ENCODE results near the gene RXYLT1.
"Not testable (repeated sequence)": the region's sequence is repeated elsewhere in the genome, so short reads cannot be mapped to it uniquely, and the experiment has no call there.

The RXYLT1 gene, protein sequence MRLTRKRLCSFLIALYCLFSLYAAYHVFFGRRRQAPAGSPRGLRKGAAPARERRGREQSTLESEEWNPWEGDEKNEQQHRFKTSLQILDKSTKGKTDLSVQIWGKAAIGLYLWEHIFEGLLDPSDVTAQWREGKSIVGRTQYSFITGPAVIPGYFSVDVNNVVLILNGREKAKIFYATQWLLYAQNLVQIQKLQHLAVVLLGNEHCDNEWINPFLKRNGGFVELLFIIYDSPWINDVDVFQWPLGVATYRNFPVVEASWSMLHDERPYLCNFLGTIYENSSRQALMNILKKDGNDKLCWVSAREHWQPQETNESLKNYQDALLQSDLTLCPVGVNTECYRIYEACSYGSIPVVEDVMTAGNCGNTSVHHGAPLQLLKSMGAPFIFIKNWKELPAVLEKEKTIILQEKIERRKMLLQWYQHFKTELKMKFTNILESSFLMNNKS

DNA sequence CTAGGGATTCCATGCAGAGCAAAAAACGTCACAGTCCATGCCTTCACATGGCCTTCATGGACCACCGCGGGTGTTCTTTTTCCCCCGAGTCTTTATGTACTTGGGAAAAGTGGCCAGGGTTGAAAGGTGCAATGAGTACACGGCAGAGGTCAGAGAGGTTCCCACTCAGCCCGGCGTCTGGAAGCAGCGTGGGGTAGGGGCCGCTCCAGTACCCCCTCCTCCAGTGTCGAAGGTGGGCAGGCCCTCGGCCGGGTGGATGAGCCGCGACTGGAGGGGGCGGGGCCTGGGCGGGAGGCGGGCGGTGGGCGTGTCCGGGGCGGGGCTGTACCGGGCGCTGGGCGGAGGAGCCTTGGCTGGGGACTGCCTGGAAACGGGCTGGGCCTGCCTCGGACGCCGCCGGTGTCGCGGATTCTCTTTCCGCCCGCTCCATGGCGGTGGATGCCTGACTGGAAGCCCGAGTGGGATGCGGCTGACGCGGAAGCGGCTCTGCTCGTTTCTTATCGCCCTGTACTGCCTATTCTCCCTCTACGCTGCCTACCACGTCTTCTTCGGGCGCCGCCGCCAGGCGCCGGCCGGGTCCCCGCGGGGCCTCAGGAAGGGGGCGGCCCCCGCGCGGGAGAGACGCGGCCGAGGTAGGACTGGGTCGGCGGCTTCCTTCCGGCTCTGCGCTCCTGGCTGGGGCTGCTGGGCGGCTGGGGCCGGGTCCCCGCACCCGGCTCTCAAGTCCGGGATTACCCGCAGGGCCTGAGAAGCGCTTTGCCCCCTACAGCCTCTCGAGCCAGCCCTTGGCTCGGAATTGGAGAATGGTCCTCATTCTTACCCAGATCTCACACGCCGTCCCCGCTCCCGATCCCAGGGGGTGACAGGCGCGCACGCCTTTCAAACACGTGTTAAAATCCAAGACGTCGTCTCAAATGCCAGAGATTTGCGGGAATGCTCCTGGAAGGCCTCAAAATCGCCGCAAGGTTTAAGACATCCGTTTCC, at the start of gene RXYLT1:
Gene RXYLT1 (plus strand): TSS at position 412 of the 984 bp plus-strand sequence. CDS start 52 bp downstream, at position 464.
- peak; percentile 74 for DNase-seq (ENCODE audit: low spot score)

- not testable (repeated sequence) for DNase-seq (ENCODE audit: low spot score)
Observed at GRCh38 chr12:63732779-63733178, 46.9 kb upstream of the RXYLT1 start.

- DNase-seq (ENCODE audit: low spot score) = not testable (repeated sequence)
Observed at GRCh38 chr12:63733585-63733984, 46.1 kb upstream of the RXYLT1 start.

- not testable (repeated sequence) for DNase-seq (ENCODE audit: low spot score)
Observed at GRCh38 chr12:63740551-63740950, 39.2 kb upstream of the RXYLT1 start.

GRCh38 chr12:63741431-63741830, 38.3 kb upstream of the RXYLT1 start:
- DNase-seq (ENCODE audit: low spot score) = not testable (repeated sequence)

DNA sequence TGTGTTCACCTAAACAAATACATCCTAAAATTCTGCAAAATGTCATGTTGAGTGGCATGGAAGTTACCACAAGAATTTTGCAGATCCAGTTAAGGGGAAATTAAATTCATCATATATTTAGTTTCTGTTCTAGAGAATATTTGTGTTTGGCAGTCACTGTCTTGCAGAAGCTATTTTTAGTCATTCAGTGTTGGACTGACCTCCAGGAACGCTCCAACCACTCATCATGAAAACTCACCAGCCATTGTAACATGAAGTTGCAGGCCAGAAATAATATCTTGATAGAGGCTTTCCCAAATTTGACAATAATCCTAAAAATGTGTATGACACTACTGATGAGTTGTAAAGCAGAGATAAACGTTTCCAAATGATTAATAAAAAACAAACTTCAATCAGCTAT, 35.6 kb upstream of the RXYLT1 start:
- not testable (repeated sequence) for DNase-seq (ENCODE audit: low spot score)

DNA sequence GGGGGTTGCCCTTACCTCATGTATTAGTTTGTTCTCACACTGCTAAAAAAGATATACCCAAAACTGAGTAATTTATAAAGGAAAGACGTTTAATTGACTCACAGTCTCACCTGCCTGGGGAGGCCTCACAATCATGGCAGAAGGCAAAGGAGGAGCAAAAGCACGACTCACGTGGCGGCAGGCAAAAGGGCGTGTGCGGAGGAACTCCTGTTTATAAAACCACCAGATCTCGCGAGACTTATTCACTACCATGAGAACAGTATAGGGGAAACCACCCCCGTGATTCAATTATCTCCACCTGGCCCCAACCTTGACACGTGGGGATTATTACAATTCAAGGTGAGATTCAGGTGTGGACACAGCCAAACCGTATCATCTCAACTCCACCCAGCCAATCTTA, 33.2 kb upstream of the RXYLT1 start:
- not testable (repeated sequence) for DNase-seq (ENCODE audit: low spot score)

DNA sequence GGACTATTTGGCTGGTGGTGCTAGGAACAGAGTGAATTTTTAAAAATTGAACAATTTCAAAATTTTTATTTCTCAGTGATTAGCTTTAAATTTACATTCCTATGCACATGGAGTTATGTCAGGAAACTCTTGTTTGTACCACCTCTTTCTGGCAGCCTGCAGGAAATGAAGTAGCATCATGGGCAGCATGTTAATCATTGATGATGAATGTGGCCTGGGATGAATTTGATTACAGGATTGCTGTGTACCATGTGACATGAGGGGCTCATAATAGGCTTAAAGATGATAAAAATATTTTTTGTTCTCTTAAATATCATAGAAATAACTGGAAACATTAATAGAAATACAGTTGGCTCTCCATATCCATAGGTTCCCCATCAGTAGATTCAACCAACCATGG, 32.6 kb upstream of the RXYLT1 start:
- DNase-seq (ENCODE audit: low spot score) = not testable (repeated sequence)

- no peak for DNase-seq (ENCODE audit: low spot score)
Observed at GRCh38 chr12:63747553-63747952, 32.2 kb upstream of the RXYLT1 start.

DNA sequence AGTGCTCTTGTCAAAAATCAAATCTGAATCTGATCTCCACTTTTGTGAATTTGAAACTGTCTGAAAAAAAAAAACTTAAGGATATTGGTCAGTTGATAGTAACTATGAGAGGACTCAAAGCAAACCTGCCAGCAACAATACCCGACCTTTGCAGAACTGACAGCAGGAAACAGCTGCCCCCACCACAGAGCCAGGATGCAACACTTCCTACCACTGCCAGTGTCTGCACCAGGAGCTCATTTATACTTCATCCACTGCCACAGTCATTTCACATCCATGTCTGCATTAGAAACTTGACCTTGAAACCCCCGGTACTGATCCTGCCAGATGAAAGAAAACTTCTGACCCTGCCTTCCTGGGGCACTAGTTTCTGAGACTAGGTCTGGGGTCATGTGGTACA, 27.4 kb upstream of the RXYLT1 start:
- no peak for DNase-seq (ENCODE audit: low spot score)

- DNase-seq (ENCODE audit: low spot score) = no peak
Observed at GRCh38 chr12:63752841-63753240, 26.9 kb upstream of the RXYLT1 start.

DNA sequence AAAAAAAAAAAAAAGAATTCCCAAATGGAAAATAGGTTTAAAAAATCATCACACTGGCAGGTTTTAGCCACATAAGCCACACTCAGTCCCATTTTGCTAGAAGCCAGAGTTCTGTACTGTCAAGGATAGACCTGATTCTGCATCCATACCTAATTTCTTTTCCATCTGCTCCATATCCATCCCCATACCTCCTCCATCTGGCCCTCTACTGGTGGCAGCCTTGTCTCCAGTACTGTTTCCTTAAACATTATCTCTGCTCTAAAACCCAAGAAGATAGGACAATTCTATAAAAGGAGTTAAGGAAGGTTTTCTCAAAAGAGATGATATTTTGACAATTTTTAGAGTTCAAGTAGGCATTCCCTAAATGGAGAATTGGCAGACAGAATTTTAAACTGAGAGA, 26.0 kb upstream of the RXYLT1 start:
- DNase-seq (ENCODE audit: low spot score) = no peak

DNA sequence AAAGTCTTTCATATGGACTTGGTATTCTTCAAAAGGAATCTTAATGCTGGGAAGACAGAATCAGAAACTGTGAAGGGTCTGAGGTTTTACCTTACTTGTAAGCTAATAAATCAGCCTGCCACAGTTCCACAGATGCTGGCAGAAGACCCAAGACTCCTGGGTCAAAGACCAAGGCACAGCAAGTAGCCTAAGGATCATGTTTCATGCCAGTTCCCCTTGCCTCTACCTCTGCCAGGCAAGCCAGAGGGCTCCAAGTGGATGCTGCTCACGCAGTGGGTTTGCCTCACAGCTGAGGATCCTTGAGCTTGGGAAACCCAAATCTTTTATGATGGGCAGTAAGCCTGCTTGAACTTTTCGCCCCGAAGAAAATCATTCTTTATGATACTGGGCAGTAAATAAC, 15.2 kb upstream of the RXYLT1 start:
- no peak for DNase-seq (ENCODE audit: low spot score)

- DNase-seq (ENCODE audit: low spot score) = no peak
Observed at GRCh38 chr12:63766498-63766897, 13.2 kb upstream of the RXYLT1 start.

- no peak for DNase-seq (ENCODE audit: low spot score)
Observed at GRCh38 chr12:63770375-63770774, 9.3 kb upstream of the RXYLT1 start.

GRCh38 chr12:63777340-63777739, 2.4 kb upstream of the RXYLT1 start:
- no peak for DNase-seq (ENCODE audit: low spot score)

DNA sequence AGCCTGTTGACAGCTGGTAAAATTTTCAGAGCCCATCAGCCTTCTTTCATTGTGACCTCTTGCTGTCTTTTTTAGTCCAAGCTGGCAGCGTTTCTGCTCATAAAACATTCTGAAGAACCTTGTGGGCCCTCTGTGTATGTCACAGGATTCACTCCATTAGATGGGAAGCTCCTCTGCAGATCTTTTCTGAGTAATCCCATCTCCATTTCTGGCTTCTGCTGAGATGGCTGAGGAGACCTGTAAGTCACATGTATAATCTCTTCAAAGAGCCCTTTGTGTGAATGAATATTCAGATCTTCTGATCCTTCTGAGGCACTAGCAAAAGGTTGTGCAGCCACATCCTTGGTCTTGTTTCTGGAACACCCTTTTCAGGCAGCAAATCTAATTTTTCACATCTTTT, 2.8 kb downstream of the RXYLT1 start:
- no peak for DNase-seq (ENCODE audit: low spot score)

- no peak for DNase-seq (ENCODE audit: low spot score)
Observed at GRCh38 chr12:63787306-63787705, 7.6 kb downstream of the RXYLT1 start.

DNA sequence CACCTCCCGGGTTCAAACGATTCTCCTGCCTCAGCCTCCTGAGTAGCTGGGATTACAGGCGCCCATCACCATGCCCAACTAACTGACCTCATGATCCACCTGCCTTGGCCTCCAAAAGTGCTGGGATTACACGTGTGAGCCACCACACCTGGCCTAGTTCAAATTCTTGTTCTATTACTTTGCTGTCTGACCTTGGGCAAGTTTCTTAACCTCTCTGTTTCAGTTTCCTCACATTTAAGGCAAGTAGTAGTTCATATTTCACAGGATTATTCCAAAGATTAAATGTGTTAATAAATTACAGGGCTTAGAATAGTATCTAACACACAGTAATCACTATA, 10.9 kb downstream of the RXYLT1 start:
- DNase-seq (ENCODE audit: low spot score) = no peak

DNA sequence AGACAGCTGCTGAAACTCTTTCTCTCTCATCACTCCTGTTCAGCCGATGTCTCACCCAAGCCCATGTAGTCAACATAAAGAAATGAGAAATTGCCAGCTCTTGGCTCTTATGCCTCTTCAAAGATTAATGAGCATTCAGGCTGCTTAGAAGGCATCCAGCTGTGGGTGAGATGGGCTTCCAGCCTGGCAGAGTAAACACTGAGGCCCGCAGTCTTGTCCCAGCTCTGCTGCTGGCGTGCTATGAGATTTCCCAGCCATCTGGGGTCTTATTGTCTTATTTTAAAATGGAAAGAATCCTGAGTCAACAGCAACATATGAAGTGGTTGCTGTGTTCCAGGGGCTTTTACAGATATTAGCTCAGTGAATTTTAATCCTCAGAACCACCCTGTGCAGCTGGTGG, 12.6 kb downstream of the RXYLT1 start:
- no peak for DNase-seq (ENCODE audit: low spot score)

- DNase-seq (ENCODE audit: low spot score) = no peak
Observed at GRCh38 chr12:63795032-63795687, 15.5 kb downstream of the RXYLT1 start.

- no peak for DNase-seq (ENCODE audit: low spot score)
Observed at GRCh38 chr12:63795944-63796343, 16.2 kb downstream of the RXYLT1 start.

Measured in hematopoietic multipotent progenitor cell treated with erythropoietin and hydrocortisone succinate and interleukin-3 and kit ligand, for 17 days (in vitro differentiated cells).